ENCODE measurements around the gene GNAI3.

Gene GNAI3

DNA sequence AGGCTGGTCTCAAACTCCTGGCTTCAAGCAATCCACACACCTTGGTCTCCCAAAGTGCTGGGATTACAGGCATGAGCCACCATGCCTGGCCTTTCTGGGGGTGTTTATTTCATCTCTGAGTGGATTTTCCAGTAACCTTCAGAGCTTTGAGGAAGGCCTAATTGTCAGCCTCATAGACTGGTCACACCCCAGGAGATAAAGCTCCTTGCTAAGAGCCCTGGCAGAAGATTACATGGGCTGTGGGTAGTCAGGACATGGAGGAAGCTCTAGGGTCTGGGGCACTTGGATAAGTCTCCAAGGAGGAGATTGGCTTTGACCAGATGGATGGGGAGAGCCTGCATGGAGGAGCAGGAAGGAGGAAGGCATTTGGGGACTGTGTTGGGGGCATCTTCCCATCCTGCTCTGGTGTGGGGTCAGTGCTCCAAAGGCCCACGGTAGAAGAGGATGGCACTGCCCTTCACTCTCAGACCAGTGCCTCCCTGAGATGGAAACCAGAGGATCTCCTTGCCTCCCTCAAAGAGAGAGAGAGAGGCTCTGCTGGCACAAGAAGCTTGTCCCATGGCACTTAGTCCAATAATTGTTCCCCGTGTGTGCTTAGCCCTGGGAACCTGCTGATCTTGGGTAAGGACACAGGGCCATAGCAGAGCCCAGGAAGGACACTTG is 92.8 kb downstream of the GNAI3 start:
- ATAC-seq, result no peak
- TF ChIP-seq ESRRG (CRISPR knock-in tag; IDR thresholded peaks at IDR 0.05), result no peak
- no peak for TF ChIP-seq ZNF8 (CRISPR knock-in tag; IDR thresholded peaks at IDR 0.05)
- no peak for TF ChIP-seq ZNF70 (CRISPR knock-in tag; IDR thresholded peaks at IDR 0.05)
- no peak for TF ChIP-seq RARB (CRISPR knock-in tag; IDR thresholded peaks at IDR 0.05)
- TF ChIP-seq, protein P1, sequence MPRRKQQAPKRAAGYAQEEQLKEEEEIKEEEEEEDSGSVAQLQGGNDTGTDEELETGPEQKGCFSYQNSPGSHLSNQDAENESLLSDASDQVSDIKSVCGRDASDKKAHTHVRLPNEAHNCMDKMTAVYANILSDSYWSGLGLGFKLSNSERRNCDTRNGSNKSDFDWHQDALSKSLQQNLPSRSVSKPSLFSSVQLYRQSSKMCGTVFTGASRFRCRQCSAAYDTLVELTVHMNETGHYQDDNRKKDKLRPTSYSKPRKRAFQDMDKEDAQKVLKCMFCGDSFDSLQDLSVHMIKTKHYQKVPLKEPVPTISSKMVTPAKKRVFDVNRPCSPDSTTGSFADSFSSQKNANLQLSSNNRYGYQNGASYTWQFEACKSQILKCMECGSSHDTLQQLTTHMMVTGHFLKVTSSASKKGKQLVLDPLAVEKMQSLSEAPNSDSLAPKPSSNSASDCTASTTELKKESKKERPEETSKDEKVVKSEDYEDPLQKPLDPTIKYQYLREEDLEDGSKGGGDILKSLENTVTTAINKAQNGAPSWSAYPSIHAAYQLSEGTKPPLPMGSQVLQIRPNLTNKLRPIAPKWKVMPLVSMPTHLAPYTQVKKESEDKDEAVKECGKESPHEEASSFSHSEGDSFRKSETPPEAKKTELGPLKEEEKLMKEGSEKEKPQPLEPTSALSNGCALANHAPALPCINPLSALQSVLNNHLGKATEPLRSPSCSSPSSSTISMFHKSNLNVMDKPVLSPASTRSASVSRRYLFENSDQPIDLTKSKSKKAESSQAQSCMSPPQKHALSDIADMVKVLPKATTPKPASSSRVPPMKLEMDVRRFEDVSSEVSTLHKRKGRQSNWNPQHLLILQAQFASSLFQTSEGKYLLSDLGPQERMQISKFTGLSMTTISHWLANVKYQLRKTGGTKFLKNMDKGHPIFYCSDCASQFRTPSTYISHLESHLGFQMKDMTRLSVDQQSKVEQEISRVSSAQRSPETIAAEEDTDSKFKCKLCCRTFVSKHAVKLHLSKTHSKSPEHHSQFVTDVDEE (CRISPR knock-in tag; IDR thresholded peaks at IDR 0.05), result no peak
- no peak for TF ChIP-seq TOX (CRISPR knock-in tag; IDR thresholded peaks at IDR 0.05; ENCODE audit: borderline replicate concordance)
- no peak for TF ChIP-seq CSDC2 (CRISPR knock-in tag; IDR thresholded peaks at IDR 0.05)
- TF ChIP-seq PPARA (CRISPR knock-in tag; IDR thresholded peaks at IDR 0.05; ENCODE audit: borderline replicate concordance), result no peak
- TF ChIP-seq ZFP30 (CRISPR knock-in tag; IDR thresholded peaks at IDR 0.05), result no peak
- TF ChIP-seq ISL1 (CRISPR knock-in tag; IDR thresholded peaks at IDR 0.05), result no peak
- no peak for TF ChIP-seq ZNF565 (CRISPR knock-in tag; conservative IDR thresholded peaks at IDR 0.05; ENCODE audit: low read depth)
- TF ChIP-seq ARNTL (CRISPR knock-in tag; IDR thresholded peaks at IDR 0.05; ENCODE audit: borderline replicate concordance, low read depth), result no peak
- no peak for TF ChIP-seq TCF4 (CRISPR knock-in tag; IDR thresholded peaks at IDR 0.05; ENCODE audit: borderline replicate concordance)
- TF ChIP-seq, protein P2, sequence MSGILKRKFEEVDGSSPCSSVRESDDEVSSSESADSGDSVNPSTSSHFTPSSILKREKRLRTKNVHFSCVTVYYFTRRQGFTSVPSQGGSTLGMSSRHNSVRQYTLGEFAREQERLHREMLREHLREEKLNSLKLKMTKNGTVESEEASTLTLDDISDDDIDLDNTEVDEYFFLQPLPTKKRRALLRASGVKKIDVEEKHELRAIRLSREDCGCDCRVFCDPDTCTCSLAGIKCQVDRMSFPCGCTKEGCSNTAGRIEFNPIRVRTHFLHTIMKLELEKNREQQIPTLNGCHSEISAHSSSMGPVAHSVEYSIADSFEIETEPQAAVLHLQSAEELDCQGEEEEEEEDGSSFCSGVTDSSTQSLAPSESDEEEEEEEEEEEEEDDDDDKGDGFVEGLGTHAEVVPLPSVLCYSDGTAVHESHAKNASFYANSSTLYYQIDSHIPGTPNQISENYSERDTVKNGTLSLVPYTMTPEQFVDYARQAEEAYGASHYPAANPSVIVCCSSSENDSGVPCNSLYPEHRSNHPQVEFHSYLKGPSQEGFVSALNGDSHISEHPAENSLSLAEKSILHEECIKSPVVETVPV (CRISPR knock-in tag; IDR thresholded peaks at IDR 0.05), result no peak
- TF ChIP-seq, protein P3, sequence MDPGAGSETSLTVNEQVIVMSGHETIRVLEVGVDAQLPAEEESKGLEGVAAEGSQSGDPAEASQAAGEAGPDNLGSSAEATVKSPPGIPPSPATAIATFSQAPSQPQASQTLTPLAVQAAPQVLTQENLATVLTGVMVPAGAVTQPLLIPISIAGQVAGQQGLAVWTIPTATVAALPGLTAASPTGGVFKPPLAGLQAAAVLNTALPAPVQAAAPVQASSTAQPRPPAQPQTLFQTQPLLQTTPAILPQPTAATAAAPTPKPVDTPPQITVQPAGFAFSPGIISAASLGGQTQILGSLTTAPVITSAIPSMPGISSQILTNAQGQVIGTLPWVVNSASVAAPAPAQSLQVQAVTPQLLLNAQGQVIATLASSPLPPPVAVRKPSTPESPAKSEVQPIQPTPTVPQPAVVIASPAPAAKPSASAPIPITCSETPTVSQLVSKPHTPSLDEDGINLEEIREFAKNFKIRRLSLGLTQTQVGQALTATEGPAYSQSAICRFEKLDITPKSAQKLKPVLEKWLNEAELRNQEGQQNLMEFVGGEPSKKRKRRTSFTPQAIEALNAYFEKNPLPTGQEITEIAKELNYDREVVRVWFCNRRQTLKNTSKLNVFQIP (CRISPR knock-in tag; IDR thresholded peaks at IDR 0.05; ENCODE audit: borderline replicate concordance, low read depth), result no peak
- TF ChIP-seq, protein P4, sequence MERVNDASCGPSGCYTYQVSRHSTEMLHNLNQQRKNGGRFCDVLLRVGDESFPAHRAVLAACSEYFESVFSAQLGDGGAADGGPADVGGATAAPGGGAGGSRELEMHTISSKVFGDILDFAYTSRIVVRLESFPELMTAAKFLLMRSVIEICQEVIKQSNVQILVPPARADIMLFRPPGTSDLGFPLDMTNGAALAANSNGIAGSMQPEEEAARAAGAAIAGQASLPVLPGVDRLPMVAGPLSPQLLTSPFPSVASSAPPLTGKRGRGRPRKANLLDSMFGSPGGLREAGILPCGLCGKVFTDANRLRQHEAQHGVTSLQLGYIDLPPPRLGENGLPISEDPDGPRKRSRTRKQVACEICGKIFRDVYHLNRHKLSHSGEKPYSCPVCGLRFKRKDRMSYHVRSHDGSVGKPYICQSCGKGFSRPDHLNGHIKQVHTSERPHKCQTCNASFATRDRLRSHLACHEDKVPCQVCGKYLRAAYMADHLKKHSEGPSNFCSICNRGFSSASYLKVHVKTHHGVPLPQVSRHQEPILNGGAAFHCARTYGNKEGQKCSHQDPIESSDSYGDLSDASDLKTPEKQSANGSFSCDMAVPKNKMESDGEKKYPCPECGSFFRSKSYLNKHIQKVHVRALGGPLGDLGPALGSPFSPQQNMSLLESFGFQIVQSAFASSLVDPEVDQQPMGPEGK (CRISPR knock-in tag; IDR thresholded peaks at IDR 0.05; ENCODE audit: borderline replicate concordance), result no peak
- no peak for TF ChIP-seq GLIS3 (CRISPR knock-in tag; IDR thresholded peaks at IDR 0.05)
- TF ChIP-seq, protein P5, sequence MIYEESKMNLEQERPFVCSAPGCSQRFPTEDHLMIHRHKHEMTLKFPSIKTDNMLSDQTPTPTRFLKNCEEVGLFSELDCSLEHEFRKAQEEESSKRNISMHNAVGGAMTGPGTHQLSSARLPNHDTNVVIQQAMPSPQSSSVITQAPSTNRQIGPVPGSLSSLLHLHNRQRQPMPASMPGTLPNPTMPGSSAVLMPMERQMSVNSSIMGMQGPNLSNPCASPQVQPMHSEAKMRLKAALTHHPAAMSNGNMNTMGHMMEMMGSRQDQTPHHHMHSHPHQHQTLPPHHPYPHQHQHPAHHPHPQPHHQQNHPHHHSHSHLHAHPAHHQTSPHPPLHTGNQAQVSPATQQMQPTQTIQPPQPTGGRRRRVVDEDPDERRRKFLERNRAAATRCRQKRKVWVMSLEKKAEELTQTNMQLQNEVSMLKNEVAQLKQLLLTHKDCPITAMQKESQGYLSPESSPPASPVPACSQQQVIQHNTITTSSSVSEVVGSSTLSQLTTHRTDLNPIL (CRISPR knock-in tag; IDR thresholded peaks at IDR 0.05; ENCODE audit: low read depth), result no peak
- TF ChIP-seq ZC3H10 (CRISPR knock-in tag; IDR thresholded peaks at IDR 0.05), result no peak
- no peak for TF ChIP-seq ZFP3 (CRISPR knock-in tag; IDR thresholded peaks at IDR 0.05)

DNA sequence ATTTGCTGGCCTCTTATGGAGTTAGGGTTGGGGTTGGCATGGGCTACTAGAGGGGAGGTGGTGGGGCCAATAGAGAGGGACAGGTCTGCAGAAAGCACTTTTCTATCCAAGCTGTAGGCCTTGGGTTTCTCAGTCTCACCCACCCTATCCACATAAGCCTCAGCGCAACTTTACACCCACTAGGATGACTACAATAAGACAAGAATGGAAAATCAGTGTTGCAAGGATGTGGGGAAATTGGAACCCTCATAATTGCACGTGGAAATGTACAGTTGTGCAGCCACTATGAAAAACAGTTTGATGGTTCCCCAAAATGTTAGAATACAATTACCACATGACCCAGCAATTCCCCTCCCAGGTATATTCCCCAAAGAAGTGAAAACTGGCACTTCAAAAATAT is 93.4 kb downstream of the GNAI3 start:
- no peak for ATAC-seq
- TF ChIP-seq ZFP30 (CRISPR knock-in tag; IDR thresholded peaks at IDR 0.05) (no peak), SNAI2 (CRISPR knock-in tag; IDR thresholded peaks at IDR 0.05) (no peak), RARB (CRISPR knock-in tag; IDR thresholded peaks at IDR 0.05) (no peak), ARNTL (CRISPR knock-in tag; IDR thresholded peaks at IDR 0.05; ENCODE audit: borderline replicate concordance, low read depth) (no peak), TCF4 (CRISPR knock-in tag; IDR thresholded peaks at IDR 0.05; ENCODE audit: borderline replicate concordance) (no peak), ZC3H10 (CRISPR knock-in tag; IDR thresholded peaks at IDR 0.05) (no peak), BACH2 (CRISPR knock-in tag; IDR thresholded peaks at IDR 0.05; ENCODE audit: borderline replicate concordance) (no peak), ZNF565 (CRISPR knock-in tag; conservative IDR thresholded peaks at IDR 0.05; ENCODE audit: low read depth) (no peak), ESRRG (CRISPR knock-in tag; IDR thresholded peaks at IDR 0.05) (no peak), CSDC2 (CRISPR knock-in tag; IDR thresholded peaks at IDR 0.05) (no peak), ZNF8 (CRISPR knock-in tag; IDR thresholded peaks at IDR 0.05) (no peak), TOX (CRISPR knock-in tag; IDR thresholded peaks at IDR 0.05; ENCODE audit: borderline replicate concordance) (no peak)
- TF ChIP-seq, protein P1 (CRISPR knock-in tag; IDR thresholded peaks at IDR 0.05), result no peak
- TF ChIP-seq, protein P5 (CRISPR knock-in tag; IDR thresholded peaks at IDR 0.05; ENCODE audit: low read depth), result no peak
